GM19351 (cell line): ENCODE data around the gene ANKRD29.
"Not testable (repeated sequence)": the region's sequence is repeated elsewhere in the genome, so short reads cannot be mapped to it uniquely, and the experiment has no call there.

ENCODE experiments used
- ATAC-seq: cut with Tn5 transposase; IDR thresholded peaks from one replicate; pipeline ENCODE4 v1.9.1; 2021; ENCODE audit warnings: mild to moderate bottlenecking, moderate library complexity; ENCODE audit not compliant: unreplicated experiment

Gene ANKRD29

DNA sequence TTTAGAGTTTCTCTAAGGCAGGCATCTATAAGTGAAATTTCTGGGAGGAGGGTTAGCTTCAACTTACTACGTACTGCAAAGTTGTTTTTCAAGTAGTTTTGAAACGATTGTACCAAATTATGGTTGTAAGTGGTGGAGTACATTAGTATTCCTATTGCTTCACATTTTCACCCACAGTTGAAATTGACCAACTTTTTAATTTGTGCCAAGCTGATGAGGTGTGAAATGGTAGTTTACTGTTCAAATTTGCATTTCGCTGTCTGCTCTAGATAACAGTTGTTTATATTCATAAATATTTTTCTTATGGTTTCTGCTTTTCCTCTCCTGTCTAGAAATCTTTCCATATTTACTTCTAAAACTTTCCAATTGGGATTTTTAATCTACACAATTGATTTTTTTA, 95.0 kb downstream of the ANKRD29 start:
- no peak for ATAC-seq

DNA sequence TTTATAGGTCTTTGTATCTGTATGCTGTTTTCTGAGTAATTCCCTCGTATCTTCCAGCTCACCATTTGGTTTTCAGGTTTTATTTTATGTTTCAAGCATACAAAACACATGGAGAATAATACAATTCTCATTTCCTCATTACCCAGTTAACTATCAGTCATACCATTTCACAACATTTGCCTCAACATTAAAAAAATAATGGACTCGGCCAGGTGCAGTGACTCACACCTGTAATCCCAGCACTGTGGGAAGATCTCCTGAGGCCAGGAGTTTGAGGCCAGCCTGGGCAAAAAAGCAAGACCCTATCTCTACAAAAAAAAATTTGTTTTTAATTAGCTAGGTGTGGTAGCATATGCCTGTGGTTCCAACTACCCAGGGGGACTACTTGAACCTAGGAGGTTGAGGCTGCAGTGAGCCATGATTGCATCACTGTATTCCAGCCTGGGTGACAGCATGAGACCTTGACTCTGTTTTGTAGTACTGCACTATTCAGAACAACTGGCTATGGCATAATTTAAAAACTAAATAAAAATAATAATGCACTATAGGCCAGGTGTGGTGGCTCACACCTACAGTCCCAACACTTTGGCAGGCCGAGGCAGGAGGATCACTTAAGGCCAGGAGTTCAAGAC, 96.7 kb downstream of the ANKRD29 start:
- ATAC-seq = no peak

DNA sequence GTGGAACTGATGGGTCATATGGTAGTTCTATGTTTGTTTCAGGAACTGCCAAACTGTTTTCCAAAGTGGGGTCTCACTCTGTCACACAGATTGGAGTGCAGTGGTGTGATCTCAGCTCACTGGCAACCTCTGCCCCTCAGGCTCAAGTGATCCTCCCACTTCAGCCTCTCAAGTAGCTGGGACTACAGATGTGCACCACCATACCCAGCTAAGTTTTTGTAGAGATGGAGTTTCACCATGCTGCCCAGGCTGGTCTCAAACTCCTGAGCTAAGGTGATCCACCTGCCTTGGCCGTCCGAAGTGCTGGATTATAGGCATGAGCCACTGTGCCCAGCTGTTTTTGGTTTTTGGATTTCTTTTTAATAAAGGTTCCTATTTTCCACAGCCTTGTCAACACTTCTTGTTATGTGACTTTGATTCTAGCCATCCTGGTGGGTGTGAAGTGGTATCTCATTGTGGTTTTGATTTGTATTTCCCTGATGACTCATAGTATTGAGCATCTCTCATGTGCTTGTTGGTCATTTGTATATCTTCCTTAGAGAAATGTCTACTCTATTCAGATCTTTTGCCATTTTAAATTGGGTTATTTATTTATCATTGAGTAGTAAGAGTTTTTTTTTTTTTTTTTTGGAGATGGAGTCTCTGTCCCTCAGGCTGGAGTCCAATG, 99.2 kb downstream of the ANKRD29 start:
- no peak for ATAC-seq

DNA sequence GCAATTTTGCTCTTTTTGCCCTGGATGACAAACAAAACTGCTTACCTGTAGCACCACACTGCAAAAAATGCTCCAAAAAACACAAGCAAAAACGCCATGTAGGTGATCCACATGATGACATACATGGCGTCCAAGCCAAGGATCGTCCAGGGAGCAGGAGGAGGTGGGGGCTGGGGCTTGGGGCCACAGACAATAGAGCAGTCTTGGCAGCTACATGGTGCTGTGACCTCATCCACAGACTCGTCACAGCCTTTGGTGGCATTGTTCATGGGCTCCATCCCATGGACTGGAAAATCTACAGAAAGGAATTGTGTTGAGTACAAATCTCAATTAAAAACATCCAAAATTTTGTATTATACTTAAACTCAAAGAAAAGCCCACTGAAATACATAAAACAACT, 102.5 kb downstream of the ANKRD29 start:
- no peak for ATAC-seq

DNA sequence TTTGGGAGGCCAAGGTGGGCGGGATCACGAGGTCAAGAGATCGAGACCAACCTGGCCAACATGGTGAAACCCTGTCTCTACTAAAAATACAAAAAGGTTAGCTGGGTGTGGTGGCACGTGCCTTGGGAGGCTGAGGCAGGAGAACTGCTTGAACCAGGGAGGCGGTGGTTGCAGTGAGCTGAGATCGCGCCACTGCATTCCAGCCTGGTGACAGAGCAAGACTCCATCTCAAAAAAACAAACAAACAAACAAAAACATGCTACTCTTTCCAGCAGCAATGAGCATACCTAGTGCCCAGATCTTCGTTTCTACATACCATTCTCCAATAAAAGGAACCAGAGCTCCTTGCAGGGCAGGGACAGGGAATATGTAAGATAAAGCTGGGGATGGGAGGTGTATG, 105.2 kb downstream of the ANKRD29 start:
- not testable (repeated sequence) for ATAC-seq

DNA sequence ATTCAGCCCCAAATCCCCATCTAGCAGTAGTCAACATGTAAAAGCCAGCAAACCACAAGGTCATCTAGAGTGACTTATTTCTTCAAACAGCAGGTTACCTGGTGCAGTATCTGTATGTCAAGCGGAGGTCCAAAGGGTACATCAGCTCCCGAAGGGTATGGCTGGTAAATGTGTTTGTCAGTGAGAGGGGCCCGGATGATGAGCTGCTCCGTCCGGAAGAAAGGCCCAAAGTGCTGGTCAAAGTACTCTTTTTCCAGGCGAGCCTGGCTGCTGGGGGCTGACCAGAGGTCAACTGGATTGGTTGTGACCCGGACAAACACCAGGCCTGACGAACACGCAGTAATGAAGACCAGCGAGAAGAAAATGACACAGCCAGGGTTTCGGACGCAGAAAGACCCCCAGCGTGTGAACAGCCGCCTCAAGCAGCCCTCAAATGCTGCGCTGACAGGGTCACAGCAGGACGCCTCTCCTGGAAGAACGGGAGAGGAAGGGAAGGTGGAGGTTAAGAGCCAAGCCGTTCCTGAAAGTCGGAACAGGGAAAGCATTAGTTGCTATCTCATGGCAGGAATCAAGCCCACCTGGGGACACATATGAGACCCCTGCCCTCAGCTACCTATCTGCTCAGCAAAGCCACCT, 106.4 kb downstream of the ANKRD29 start:
- no peak for ATAC-seq

DNA sequence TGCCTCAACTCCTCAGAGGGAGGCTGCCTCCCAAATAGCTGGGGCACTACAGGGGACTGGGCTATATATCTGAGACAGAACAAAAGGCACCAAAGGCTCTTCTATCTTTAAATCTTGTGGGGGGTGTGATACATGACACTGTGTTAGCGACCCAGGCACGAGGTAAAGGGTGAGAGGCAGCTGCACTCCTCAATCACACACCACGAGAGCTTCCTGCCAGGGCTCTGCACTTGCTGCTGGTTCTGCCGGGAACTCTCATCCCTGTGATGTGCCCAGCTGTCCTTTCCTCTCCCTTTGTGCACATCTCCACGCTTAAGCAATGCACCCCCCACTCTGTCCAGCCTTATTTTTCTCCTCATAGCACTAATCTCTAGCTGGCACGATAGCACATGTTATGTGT, 108.8 kb downstream of the ANKRD29 start:
- no peak for ATAC-seq

DNA sequence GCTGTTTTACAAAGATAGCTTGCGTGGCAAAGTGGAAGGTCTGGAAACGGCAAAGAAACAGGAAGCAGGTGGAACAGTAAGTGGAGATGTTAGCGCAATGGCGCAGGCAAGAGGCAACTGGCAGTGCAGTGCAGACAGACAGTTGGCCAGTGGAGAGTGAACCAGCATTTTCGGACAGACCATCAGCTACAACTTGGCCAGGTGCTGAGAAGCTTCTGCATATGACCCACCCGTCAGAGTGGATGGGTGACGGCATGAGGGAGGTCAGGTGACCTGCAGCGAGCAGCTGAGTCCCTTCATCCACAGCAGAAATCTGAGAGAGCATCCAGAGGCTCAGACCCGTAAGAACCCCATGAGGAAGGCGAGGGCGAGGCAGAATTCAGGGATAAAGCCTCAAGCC, 110.2 kb downstream of the ANKRD29 start:
- no peak for ATAC-seq

DNA sequence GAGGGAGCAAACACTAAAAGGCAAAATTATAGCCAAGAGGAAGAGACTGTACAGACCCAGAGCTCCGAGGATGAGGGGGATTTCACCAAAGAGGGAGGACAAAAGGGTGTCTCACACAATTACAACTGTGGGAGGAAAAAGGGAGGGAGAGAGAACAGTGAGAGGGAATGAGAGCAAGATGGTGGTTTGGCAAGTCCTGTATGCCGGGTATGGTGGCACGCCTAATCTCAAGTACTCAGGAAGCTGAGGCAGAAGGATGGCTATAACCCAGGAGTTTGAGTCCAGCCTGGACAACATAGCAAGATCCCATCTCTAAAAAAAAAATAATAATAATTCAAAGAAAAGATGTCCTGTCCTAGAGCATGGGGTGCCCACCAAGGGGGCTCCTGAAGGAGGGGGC, 110.7 kb downstream of the ANKRD29 start:
- no peak for ATAC-seq

DNA sequence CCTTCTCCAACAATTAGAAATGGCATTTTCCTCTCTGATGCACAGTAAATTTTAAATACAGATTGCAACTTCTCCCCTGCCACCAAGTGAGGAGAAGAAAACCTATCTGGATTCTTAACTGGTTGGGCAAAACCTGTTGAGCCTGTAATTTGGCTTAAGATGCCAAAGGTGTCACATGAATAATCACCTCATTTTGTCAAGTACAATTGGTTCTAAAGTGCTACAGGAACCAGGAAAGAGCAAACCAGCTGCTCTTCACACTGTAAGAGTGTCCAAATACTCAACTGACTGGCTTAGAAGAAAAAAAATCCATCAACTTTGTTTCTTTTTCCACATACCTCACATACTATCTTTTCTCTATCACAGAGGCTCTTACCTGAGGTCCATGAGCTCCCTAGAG, 111.8 kb downstream of the ANKRD29 start:
- ATAC-seq = no peak
